Mesenchymal stem cell (in vitro differentiated cells and primary cell): ENCODE measurements around the gene LRRFIP1.

Source experiments
- DNase-seq: peaks from one replicate; pipeline ENCODE4 v3.0.0-alpha.2; 2013
- H2AFZ ChIP-seq: one replicate; pipeline ENCODE4 v1.6.1; 2013; ENCODE audit warnings: low read depth, mild to moderate bottlenecking, control low read depth, inconsistent platforms, low read length, moderate library complexity
- H2AK5ac ChIP-seq: 2 replicates; pipeline ENCODE4 v1.6.1; 2013; ENCODE audit warnings: low read length, moderate library complexity, mild to moderate bottlenecking, inconsistent platforms; ENCODE audit not compliant: severe bottlenecking
- H2BK120ac ChIP-seq: one replicate; pipeline ENCODE4 v1.6.1; 2013; ENCODE audit warnings: low read depth, mild to moderate bottlenecking, inconsistent platforms, low read length, moderate library complexity
- H2BK12ac ChIP-seq, 2 experiments: one replicate each; pipeline ENCODE4 v1.6.1; 2013; ENCODE audit warnings: inconsistent platforms in 2 of 2, low read length in 2 of 2, mild to moderate bottlenecking in 2 of 2, moderate library complexity in 2 of 2, control low read depth in 1 of 2
- H2BK15ac ChIP-seq: one replicate; pipeline ENCODE4 v1.6.1; 2013; ENCODE audit warnings: mild to moderate bottlenecking, low read depth, inconsistent platforms; ENCODE audit not compliant: poor library complexity, severe bottlenecking
- H2BK5ac ChIP-seq: 2 replicates; pipeline ENCODE4 v1.6.1; 2013; ENCODE audit warnings: low read depth, mild to moderate bottlenecking, low read length, control low read depth, inconsistent platforms; ENCODE audit not compliant: poor library complexity, severe bottlenecking
- H3K14ac ChIP-seq, 2 experiments: one replicate each; pipeline ENCODE4 v1.6.1; 2013; ENCODE audit warnings: inconsistent platforms in 2 of 2, low read length in 2 of 2, control low read depth in 1 of 2, mild to moderate bottlenecking in 1 of 2, moderate library complexity in 1 of 2
- H3K18ac ChIP-seq, 2 experiments: one replicate each; pipeline ENCODE4 v1.6.1; 2013; ENCODE audit warnings: inconsistent platforms in 2 of 2, low read length in 2 of 2, control low read depth in 1 of 2, low read depth in 1 of 2, mild to moderate bottlenecking in 1 of 2
- H3K23ac ChIP-seq, 2 experiments: one replicate each; pipeline ENCODE4 v1.6.1; 2013; ENCODE audit warnings: inconsistent platforms in 2 of 2, low read length in 2 of 2, mild to moderate bottlenecking in 2 of 2, moderate library complexity in 2 of 2, control low read depth in 1 of 2
- H3K27ac ChIP-seq: 2 replicates; pipeline ENCODE4 v1.5.1; 2013; ENCODE audit warnings: mild to moderate bottlenecking, moderate library complexity, low read length, control low read depth, inconsistent platforms; ENCODE audit not compliant: poor library complexity, severe bottlenecking
- H3K27me3 ChIP-seq, 2 experiments: 2 replicates each; pipeline versions ENCODE4 v1.6.1 to v1.7.0; 2013; ENCODE audit warnings: low read length in 2 of 2, mild to moderate bottlenecking in 2 of 2, moderate library complexity in 2 of 2, control low read depth in 1 of 2, inconsistent platforms in 1 of 2; ENCODE audit not compliant: control insufficient read depth in 1 of 2, insufficient read depth in 1 of 2
- H3K36me3 ChIP-seq, 2 experiments: 2 replicates each; pipeline versions ENCODE4 v1.6.1 to v1.7.0; 2013; ENCODE audit warnings: low read length in 2 of 2, control low read depth in 1 of 2, inconsistent platforms in 1 of 2, low read depth in 1 of 2, mild to moderate bottlenecking in 1 of 2; ENCODE audit not compliant: insufficient read depth in 2 of 2, control insufficient read depth in 1 of 2
- H3K4ac ChIP-seq, 2 experiments: one replicate each; pipeline ENCODE4 v1.6.1; 2013; ENCODE audit warnings: inconsistent platforms in 2 of 2, low read length in 2 of 2, mild to moderate bottlenecking in 2 of 2, moderate library complexity in 2 of 2, control low read depth in 1 of 2, low read depth in 1 of 2
- H3K4me1 ChIP-seq: 2 replicates; pipeline ENCODE4 v1.6.1; 2013; ENCODE audit warnings: low read depth, low read length, control low read depth; ENCODE audit not compliant: control insufficient read depth, insufficient read depth
- H3K4me2 ChIP-seq: 2 replicates; pipeline ENCODE4 v1.6.1; 2013; ENCODE audit warnings: low read length, mild to moderate bottlenecking, inconsistent platforms; ENCODE audit not compliant: poor library complexity, severe bottlenecking
- H3K4me3 ChIP-seq, 2 experiments: 2 replicates each; pipeline versions ENCODE4 v1.5.1 to v1.7.0; 2013; ENCODE audit warnings: low read length in 2 of 2, mild to moderate bottlenecking in 2 of 2, control low read depth in 1 of 2, low read depth in 1 of 2; ENCODE audit not compliant: insufficient read depth in 1 of 2
- H3K79me1 ChIP-seq: replicated peaks from 2 replicates; pipeline ENCODE4 v1.6.1; 2013; ENCODE audit warnings: mild to moderate bottlenecking, control low read depth, low read length, inconsistent platforms; ENCODE audit not compliant: poor library complexity, severe bottlenecking
- H3K9ac ChIP-seq: 2 replicates; pipeline ENCODE4 v1.7.0; 2013; ENCODE audit warnings: mild to moderate bottlenecking, low read length, moderate library complexity
- H3K9me3 ChIP-seq: 2 replicates; pipeline ENCODE4 v1.7.0; 2013; ENCODE audit warnings: mild to moderate bottlenecking, low read length; ENCODE audit not compliant: control insufficient read depth
- H4K8ac ChIP-seq: one replicate; pipeline ENCODE4 v1.6.1; 2013; ENCODE audit warnings: inconsistent platforms, mild to moderate bottlenecking, low read length, moderate library complexity
- H4K91ac ChIP-seq: one replicate; pipeline ENCODE4 v1.6.1; 2013; ENCODE audit warnings: mild to moderate bottlenecking, low read length, inconsistent platforms
- WGBS: methylation state at CpG from one replicate; pipeline ENCODE4 v1.1.7; 2013; ENCODE audit warnings: mixed read lengths; 5-methylcytosine and 5-hydroxymethylcytosine counted together

Gene LRRFIP1

DNA sequence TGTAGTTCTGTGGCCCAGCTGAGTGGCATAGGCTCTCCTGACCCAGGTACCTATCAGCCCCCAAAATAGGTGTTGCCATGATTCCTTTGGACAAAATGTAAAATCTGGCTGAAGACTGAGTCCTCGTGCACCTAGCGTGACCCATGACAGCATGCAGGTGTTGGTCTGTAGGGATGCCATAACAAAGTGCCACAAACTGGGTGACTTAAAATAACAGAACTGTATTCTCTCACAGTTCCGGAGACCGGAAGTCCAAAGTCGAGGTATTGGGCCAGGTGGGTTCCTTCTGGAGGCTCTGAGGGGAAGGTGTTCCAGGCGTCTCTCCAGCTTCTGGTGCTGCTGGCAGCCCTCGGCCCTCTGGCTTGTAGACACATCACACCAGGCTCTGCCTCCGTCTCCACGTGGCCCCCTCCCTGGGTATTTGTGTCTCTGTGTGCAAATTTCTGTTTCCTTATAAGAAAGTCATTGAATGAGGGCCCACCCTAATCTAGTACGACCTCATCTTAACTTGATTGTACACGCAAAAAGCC lies 34.5 kb downstream of the LRRFIP1 start:
- Histone ChIP-seq H3K27me3 (no peaks in the 10 kb centered on the region), H3K79me1 (peaks cover 22% of the 10 kb centered on the region), H3K14ac (no peak overlapping the region), H2BK5ac (no peak overlapping the region), H2AK5ac (no peak overlapping the region), H3K4me2 (no peak overlapping the region), H4K8ac (no peak overlapping the region), H2BK15ac (no peak overlapping the region), H2BK12ac (peak overlapping the region in 1 of 2 experiments; percentile 18), H2AFZ (peak overlapping the region; percentile 56), H3K9me3 (peaks cover 5% of the 10 kb centered on the region), H3K4me3 (no peak overlapping the region), H3K4ac (no peak overlapping the region), H3K9ac (no peak overlapping the region), H3K23ac (no peak overlapping the region), H3K18ac (peak overlapping the region in 1 of 2 experiments; percentile 19), H3K27ac (no peak overlapping the region), H2BK120ac (no peak overlapping the region), H3K4me1 (peaks cover 15% of the 10 kb centered on the region), H4K91ac (no peak overlapping the region), H3K36me3 (peaks cover 4 to 6% of the 10 kb centered on the region in 2 experiments)
- DNase-seq, result no peak
- WGBS, result 90% methylated on average over 8 of the region's 11 CpGs

DNA sequence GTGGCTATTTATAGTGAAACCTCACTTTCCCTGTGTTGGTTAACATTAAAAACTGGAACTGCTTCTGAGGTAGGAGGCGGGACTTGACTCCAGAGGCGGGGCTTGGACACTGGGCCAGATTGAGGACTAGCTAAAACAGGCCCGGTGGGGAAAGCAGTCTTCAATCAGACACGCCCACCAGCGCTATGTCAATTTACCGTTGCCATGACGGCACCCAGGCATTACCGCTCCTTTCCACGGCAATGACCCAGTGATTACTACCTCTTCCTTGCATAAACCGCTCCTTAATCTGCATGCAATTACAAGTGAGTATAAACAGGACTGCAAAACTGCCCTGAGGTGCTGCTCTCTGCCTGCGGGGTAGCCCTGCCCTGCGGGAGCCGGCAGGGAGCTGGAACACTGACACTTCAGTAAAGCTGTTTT lies 35.3 kb downstream of the LRRFIP1 start:
- no peak overlapping the region for H2BK15ac ChIP-seq
- WGBS, result 7% methylated on average over 13 of the region's 13 CpGs
- peak overlapping the region in 1 of 2 experiments; percentile 7 for H3K18ac ChIP-seq
- H4K91ac ChIP-seq, result no peak overlapping the region
- H3K4ac ChIP-seq, result peak overlapping the region in 1 of 2 experiments; percentile 52
- no peak overlapping the region for H2AK5ac ChIP-seq
- H3K4me2 ChIP-seq, result peak overlapping the region; percentile 42
- H2BK12ac ChIP-seq, result no peak overlapping the region
- H3K27me3 ChIP-seq, result no peaks in the 10 kb centered on the region
- H2BK5ac ChIP-seq, result no peak overlapping the region
- peaks cover 15% of the 10 kb centered on the region for H3K4me1 ChIP-seq
- H4K8ac ChIP-seq, result no peak overlapping the region
- peaks cover 4 to 6% of the 10 kb centered on the region in 2 experiments for H3K36me3 ChIP-seq
- H3K4me3 ChIP-seq, result peak overlapping the region in 1 of 2 experiments; percentile 44
- H2BK120ac ChIP-seq, result no peak overlapping the region
- H3K79me1 ChIP-seq, result peaks cover 23% of the 10 kb centered on the region
- H3K14ac ChIP-seq, result no peak overlapping the region
- no peaks in the 10 kb centered on the region for H3K9me3 ChIP-seq
- no peak overlapping the region for H3K23ac ChIP-seq
- DNase-seq, result peak; percentile 98
- H3K27ac ChIP-seq, result no peak overlapping the region
- peak overlapping the region; percentile 75 for H3K9ac ChIP-seq
- H2AFZ ChIP-seq, result no peak overlapping the region

DNA sequence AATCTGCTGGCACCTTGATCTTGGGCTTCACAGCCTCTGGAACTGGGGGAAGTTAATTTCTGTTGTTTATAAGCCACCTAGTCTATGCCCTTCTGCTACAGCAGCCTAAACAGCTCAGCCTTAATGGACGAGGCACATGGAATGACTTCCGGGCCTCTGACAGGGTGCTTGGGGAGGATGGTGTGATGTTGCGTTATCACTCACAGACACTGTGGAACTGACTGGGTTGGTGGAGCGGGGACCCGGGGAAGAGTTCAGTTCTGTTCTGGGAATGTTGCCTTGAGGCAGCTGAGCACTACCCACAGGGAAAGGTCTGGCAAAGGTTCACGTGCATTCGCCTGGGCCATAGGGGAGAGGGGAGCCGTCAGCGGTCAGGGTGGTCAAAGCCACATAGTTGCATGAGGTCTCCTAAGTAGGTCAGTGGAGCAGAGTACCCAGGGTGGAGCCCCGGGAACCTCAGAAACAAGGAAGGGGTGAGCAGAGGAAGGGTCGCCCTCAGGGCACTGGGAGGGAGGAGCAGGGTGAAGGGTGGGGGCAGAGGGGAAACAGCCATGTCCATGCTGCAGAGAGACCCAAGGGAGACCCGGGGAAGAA lies 36.2 kb downstream of the LRRFIP1 start:
- WGBS, result 87% methylated on average over 12 of the region's 12 CpGs
- Histone ChIP-seq H3K4me1 (peaks cover 20% of the 10 kb centered on the region), H3K36me3 (peaks cover 7 to 10% of the 10 kb centered on the region in 2 experiments), H4K8ac (no peak overlapping the region), H3K27me3 (no peaks in the 10 kb centered on the region), H3K18ac (peak overlapping the region in 1 of 2 experiments; percentile 28), H2AFZ (no peak overlapping the region), H3K4ac (no peak overlapping the region), H3K9me3 (no peaks in the 10 kb centered on the region), H2AK5ac (no peak overlapping the region), H3K4me2 (no peak overlapping the region), H3K79me1 (peaks cover 31% of the 10 kb centered on the region), H2BK120ac (no peak overlapping the region), H4K91ac (peak overlapping the region; percentile 44), H2BK15ac (peak overlapping the region; percentile 44), H3K4me3 (no peak overlapping the region), H2BK12ac (peak overlapping the region in 1 of 2 experiments; percentile 19), H3K14ac (no peak overlapping the region), H2BK5ac (no peak overlapping the region), H3K9ac (peak overlapping the region; percentile 75), H3K27ac (no peak overlapping the region), H3K23ac (no peak overlapping the region)
- peak; percentile 36 for DNase-seq

DNA sequence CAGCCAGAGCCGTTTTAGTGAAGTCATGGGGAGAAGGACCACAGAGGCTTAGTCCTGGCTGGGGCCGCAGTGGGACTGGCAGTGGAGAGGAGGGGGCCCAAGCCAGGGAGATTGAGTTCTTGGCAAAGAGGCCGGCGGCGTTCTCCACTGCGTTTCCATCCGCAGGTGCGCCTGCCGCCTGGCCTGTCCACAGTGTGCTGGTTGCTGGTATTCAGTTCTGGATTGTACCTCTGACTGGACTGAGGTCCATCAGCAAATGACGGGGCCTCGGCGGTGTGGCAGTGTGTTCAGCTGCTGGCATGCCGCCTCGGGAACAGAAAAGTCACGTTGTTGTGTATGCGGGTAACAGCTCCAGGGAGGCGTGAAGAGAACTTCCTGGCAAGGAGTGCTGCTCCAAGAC lies 36.8 kb downstream of the LRRFIP1 start:
- Histone ChIP-seq H2BK15ac (no peak overlapping the region), H3K4me3 (no peak overlapping the region), H3K79me1 (peaks cover 31% of the 10 kb centered on the region), H3K4me2 (no peak overlapping the region), H4K8ac (no peak overlapping the region), H3K4ac (no peak overlapping the region), H2AK5ac (no peak overlapping the region), H3K27me3 (no peaks in the 10 kb centered on the region), H2BK12ac (no peak overlapping the region), H3K36me3 (peaks cover 7 to 10% of the 10 kb centered on the region in 2 experiments), H3K9ac (no peak overlapping the region), H4K91ac (no peak overlapping the region), H2BK5ac (no peak overlapping the region), H3K23ac (peak overlapping the region in 1 of 2 experiments; percentile 79), H3K27ac (no peak overlapping the region), H3K14ac (peak overlapping the region in 1 of 2 experiments; percentile 45), H3K18ac (peak overlapping the region in 1 of 2 experiments; percentile 28), H2BK120ac (no peak overlapping the region), H2AFZ (no peak overlapping the region), H3K4me1 (peaks cover 20% of the 10 kb centered on the region), H3K9me3 (no peaks in the 10 kb centered on the region)
- DNase-seq, result no peak
- 89% methylated on average over 17 of the region's 17 CpGs for WGBS
